SK-MEL-5 (cell line): ENCODE data around the gene GALNT18. TPM values are rescaled to one million over a fixed set of nuclear protein-coding genes. Genes with fewer than 3 reads are reported as not detected.

Source experiments
- DNase-seq: peaks from one replicate; pipeline ENCODE4 v3.0.0-alpha.2; 2016; ENCODE audit warnings: low read depth, low spot score
- in situ Hi-C: cut with HindIII; loops from 2 replicates; pipeline ENCODE4 v1.10.0; 2016; ENCODE audit warnings: low sequenced_read_pairs, high pct_unique_total_duplicates, low pct_unique_long_range_greater_than_20kb
- total RNA-seq: library from RNA; depleted of rRNA; stranded (reverse); fragments of >200 nt; shearing (Covaris generic); gene quantifications from 2 replicates; pipeline ENCODE4 v1.2.3, GENCODE V29; 2014

GALNT18 gene
- total RNA-seq, 1 experiment from 2014 or later: 3.4 TPM

GRCh38 chr11:11424688-11425087 lies 197.1 kb downstream of the GALNT18 start:
- in situ Hi-C loops: no loop called here
- DNase-seq: no peak

GRCh38 chr11:11422411-11423128 lies 199.2 kb downstream of the GALNT18 start:
- no peak for DNase-seq
- in situ Hi-C loops: no loop called here

GRCh38 chr11:11421509-11421908 lies 200.3 kb downstream of the GALNT18 start:
- in situ Hi-C loops: no loop called here

DNA sequence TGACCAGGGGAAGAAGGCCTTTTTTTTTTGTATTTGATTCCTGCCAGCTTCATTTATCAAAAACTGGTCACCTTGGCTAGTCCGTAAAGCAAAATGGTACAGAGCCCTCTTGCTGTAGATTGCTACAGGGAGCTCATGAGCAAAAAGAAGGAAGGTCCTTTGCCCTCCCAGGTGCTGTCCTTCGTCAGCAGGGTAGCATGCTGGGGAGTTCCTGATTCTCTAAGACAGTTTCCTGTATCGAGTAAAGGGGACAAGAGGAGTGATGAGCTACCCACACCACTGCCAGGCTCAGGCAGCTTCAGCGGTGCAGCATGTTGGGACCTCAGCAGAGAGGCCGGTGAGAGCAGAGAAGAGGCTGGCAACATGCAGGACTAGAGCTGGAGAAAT lies 200.9 kb downstream of the GALNT18 start:
- no peak for DNase-seq
- in situ Hi-C loops: no loop called here

More at GRCh38 chr11:11421509-11421908, 200.3 kb downstream of the GALNT18 start:
- no peak for DNase-seq

- no peak for DNase-seq
- in situ Hi-C loops: no loop called here
Measured at GRCh38 chr11:11420191-11420898, 201.5 kb downstream of the GALNT18 start.

DNA sequence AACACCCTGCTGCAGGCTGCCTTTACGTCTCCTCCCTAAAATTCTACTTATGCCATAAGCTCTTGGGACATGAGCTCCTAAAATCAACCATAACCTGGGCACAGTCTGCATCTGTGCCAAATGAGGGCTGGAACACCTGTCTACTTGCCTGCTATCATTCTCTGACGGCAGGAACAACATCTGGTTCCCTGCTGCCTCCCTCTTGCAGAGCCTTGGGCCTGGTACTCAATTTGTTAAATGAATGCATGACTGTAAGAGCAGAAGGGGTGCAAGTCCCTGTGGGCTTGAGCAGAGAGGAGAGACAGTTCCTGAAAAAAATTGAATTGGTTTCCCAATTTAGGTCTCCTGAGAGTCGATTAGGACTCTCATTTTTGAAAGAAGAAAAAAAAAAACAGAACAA lies 202.1 kb downstream of the GALNT18 start:
- no peak for DNase-seq
- in situ Hi-C loops: no loop called here

- no peak for DNase-seq
- in situ Hi-C loops: no loop called here
Measured at GRCh38 chr11:11416917-11417316, 204.9 kb downstream of the GALNT18 start.

- no peak for DNase-seq
- in situ Hi-C loops: no loop called here
Measured at GRCh38 chr11:11416502-11416901, 205.3 kb downstream of the GALNT18 start.

GRCh38 chr11:11415901-11416300 lies 205.9 kb downstream of the GALNT18 start:
- in situ Hi-C loops: no loop called here
- no peak for DNase-seq

- in situ Hi-C loops: no loop called here
- DNase-seq: no peak
Measured at GRCh38 chr11:11414996-11415395, 206.8 kb downstream of the GALNT18 start.

- no peak for DNase-seq
- in situ Hi-C loops: no loop called here
Measured at GRCh38 chr11:11413776-11414175, 208.0 kb downstream of the GALNT18 start.

DNA sequence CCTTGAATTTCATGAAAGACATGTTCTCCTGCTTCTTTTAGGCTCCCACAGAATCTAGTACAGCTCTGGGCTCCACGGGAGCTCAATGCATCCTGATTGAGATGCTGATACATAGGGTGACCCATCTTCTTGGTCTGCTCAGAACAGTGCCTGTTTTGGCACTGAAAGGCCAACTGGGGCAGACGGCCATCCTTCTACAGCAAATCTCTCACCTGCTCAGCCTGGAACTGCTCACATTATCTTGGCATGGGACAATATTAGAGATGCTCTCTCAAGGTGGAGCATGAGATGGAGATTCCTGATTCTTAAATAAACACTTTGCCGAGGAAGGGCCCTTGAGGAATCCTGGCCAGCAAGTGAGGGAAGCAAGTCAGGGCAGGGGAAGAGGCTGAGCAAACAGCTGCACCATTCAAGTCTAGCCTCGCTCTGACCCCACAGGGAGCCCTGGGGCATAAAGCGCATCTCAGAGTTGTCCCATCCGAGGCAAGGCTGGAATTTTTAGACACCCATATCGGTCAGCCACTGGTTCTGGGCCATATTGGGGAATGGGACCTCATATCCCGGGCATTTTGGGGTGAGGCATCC lies 210.3 kb downstream of the GALNT18 start:
- in situ Hi-C loops: no loop called here
- DNase-seq: no peak

GRCh38 chr11:11409901-11410300 lies 211.9 kb downstream of the GALNT18 start:
- no peak for DNase-seq
- in situ Hi-C loops: no loop called here

GRCh38 chr11:11409224-11409623 lies 212.6 kb downstream of the GALNT18 start:
- in situ Hi-C loops: no loop called here
- DNase-seq: no peak

DNA sequence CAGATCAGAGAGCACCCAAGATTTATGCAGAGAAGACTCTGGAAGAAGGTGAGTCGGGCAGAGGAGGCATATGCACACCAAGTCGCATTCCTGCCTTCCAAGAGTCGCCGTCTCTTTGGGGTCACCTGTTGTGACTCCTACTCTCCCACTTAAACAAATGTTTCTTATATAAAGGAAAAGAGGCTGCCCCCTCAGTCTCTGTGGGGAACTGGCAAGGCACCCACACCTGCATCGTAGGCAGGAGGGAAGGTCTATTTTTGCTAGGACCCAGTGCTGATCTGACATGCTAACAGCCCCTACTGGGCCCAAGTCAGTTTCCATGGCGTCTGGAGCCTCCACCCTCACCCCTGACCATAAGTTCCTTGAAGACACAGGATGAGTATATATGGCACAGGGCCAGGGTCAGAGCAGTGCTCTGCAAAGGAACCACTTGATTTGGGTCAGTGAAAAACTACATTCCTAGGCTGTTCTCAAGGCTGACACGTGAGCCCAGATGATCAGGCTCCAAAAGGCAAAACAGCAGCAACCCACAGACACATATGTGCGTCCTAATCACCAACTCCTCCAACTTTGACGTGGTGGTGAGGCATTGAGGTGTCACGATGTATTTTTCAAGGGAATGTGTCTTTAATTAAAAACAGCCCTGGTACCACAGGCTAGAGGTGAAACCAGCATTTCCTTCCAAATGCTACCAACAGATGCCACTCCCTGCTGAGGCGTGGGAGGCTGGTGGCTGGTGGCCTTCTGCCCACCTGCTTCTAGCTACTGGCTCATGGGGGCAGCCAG lies 213.2 kb downstream of the GALNT18 start:
- in situ Hi-C loops: no loop called here
- no peak for DNase-seq

- no peak for DNase-seq
- in situ Hi-C loops: no loop called here
Measured at GRCh38 chr11:11407763-11408084, 214.1 kb downstream of the GALNT18 start.

- no peak for DNase-seq
- in situ Hi-C loops: no loop called here
Measured at GRCh38 chr11:11407065-11407762, 214.6 kb downstream of the GALNT18 start.

- in situ Hi-C loops: no loop called here
- DNase-seq: no peak
Measured at GRCh38 chr11:11406652-11407051, 215.2 kb downstream of the GALNT18 start.
